Kidney (tissue), 14 donors: Measurements from ENCODE around the gene RAPGEF6. TPM values are rescaled to one million over a fixed set of nuclear protein-coding genes. Genes with fewer than 3 reads are reported as not detected.

Source experiments
- DNase-seq, 5 donors: peaks; one replicate each; pipeline ENCODE4 v3.0.0-alpha.2; 2013 to 2020
- FAIRE-seq: peaks from 2 replicates; lab custom pipeline; 2012; peaks lifted over from hg19 to GRCh38; lab: Jason Lieb, UNC
- H3K27ac ChIP-seq, 2 donors: one replicate each; pipeline ENCODE4 v1.7.0; 2013; ENCODE audit warnings: low read depth in 2 of 2, low read length in 2 of 2, inconsistent platforms in 1 of 2
- H3K27me3 ChIP-seq: one replicate; pipeline ENCODE4 v1.7.1; 2013; ENCODE audit warnings: low read length, inconsistent platforms; ENCODE audit not compliant: control insufficient read depth, insufficient read depth
- H3K36me3 ChIP-seq, 3 donors: one replicate each; pipeline versions ENCODE4 v1.7.0 to v1.7.1; 2013; ENCODE audit warnings: low read length in 3 of 3, control low read depth in 1 of 3, inconsistent platforms in 1 of 3; ENCODE audit not compliant: insufficient read depth in 3 of 3, control insufficient read depth in 2 of 3
- H3K4me1 ChIP-seq, 3 donors: one replicate each; pipeline versions ENCODE4 v1.7.0 to v1.7.1; 2013; ENCODE audit warnings: low read length in 3 of 3, inconsistent platforms in 1 of 3, low read depth in 1 of 3; ENCODE audit not compliant: control insufficient read depth in 2 of 3, insufficient read depth in 2 of 3
- H3K4me3 ChIP-seq, 3 donors: one replicate each; pipeline versions ENCODE4 v1.7.0 to v1.8.1; 2013; ENCODE audit warnings: low read length in 3 of 3, control low read depth in 1 of 3, inconsistent platforms in 1 of 3
- H3K9ac ChIP-seq, 3 donors: one replicate each; pipeline versions ENCODE4 v1.7.0 to v1.7.1; 2013; ENCODE audit warnings: low read length in 3 of 3, control low read depth in 1 of 3, inconsistent platforms in 1 of 3
- H3K9me3 ChIP-seq, 3 donors: one replicate each; pipeline versions ENCODE4 v1.7.0 to v1.7.1; 2013; ENCODE audit warnings: low read length in 3 of 3, control low read depth in 1 of 3, inconsistent platforms in 1 of 3; ENCODE audit not compliant: control insufficient read depth in 2 of 3, insufficient read depth in 1 of 3
- intact Hi-C: fragments of 100-400 bp; cut with DNase I; formaldehyde crosslinking; loops from one replicate; pipeline ENCODE4 v1.11.1; 2022
- polyA plus RNA-seq: library from polyadenylated mRNA; stranded (reverse); fragments of 350-450 nt; fragmentation: Illumina TruSeq; extraction: RNeasy Lipid Tissue Mini Kit (QIAGEN cat#74804); gene quantifications from one replicate; pipeline ENCODE4 v1.2.3, GENCODE V29; 2014; ENCODE audit warnings: low read depth, low replicate concordance; ENCODE audit not compliant: insufficient read depth
- total RNA-seq: library from RNA; stranded (reverse); fragmentation: NEBNext Ultra II Directional; extraction: Animal tissue kit (Norgen Biotek cat#: 25700); gene quantifications from one replicate; pipeline ENCODE4 v1.2.1, GENCODE V29; 2021
- TF ChIP-seq, protein P1 (sequence below): IDR thresholded peaks from 3 replicates; pipeline ENCODE4 v1.5.1; 2012; ENCODE audit warnings: mild to moderate bottlenecking, moderate library complexity, borderline replicate concordance; ENCODE audit not compliant: insufficient read depth; ENCODE audit errors: extremely low read depth
- donor health status: control.
- donor health status: control.
- donor health status: control.
- donor health status: control.
- donor health status: control.
- donor health status: DM: yes; HTN: yes; CAD: no.
- donor health status: Normal renal cell carcinoma (clear cell type).

The RAPGEF6 gene
- total and polyA plus RNA-seq, 2 donors from 2014 or later = 1.8 to 28.6 TPM

DNA sequence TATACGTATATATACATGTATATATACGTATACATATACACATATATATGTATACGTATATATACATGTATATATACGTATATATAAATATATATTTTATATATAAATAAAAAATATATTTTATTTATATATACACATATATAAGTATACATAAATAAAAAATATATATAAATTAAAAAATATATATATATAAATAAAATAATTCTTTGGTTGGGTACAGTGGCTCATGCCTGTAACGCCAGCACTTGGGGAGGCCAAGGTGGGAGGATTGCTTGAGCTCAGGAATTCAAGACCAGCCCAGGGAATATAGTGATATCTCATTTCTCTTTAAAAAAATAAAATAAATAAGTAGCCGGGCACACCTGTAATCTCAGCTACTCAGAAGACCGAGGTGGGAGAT is 216.2 kb downstream of the RAPGEF6 start:
- H3K4me3 ChIP-seq = no peak overlapping the region
- H3K9me3 ChIP-seq = no peaks in the 10 kb centered on the region
- TF ChIP-seq, protein P1, sequence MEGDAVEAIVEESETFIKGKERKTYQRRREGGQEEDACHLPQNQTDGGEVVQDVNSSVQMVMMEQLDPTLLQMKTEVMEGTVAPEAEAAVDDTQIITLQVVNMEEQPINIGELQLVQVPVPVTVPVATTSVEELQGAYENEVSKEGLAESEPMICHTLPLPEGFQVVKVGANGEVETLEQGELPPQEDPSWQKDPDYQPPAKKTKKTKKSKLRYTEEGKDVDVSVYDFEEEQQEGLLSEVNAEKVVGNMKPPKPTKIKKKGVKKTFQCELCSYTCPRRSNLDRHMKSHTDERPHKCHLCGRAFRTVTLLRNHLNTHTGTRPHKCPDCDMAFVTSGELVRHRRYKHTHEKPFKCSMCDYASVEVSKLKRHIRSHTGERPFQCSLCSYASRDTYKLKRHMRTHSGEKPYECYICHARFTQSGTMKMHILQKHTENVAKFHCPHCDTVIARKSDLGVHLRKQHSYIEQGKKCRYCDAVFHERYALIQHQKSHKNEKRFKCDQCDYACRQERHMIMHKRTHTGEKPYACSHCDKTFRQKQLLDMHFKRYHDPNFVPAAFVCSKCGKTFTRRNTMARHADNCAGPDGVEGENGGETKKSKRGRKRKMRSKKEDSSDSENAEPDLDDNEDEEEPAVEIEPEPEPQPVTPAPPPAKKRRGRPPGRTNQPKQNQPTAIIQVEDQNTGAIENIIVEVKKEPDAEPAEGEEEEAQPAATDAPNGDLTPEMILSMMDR = no peak
- H3K27me3 ChIP-seq = no peaks in the 10 kb centered on the region
- H3K9ac ChIP-seq = no peak overlapping the region
- H3K27ac ChIP-seq = no peak overlapping the region
- no peak for DNase-seq
- intact Hi-C loops = no loop called here
- FAIRE-seq = peak; percentile 94
- H3K4me1 ChIP-seq = peaks cover 0 to 5% (median 0%) of the 10 kb centered on the region in 3 donors
- no peaks in the 10 kb centered on the region for H3K36me3 ChIP-seq

DNA sequence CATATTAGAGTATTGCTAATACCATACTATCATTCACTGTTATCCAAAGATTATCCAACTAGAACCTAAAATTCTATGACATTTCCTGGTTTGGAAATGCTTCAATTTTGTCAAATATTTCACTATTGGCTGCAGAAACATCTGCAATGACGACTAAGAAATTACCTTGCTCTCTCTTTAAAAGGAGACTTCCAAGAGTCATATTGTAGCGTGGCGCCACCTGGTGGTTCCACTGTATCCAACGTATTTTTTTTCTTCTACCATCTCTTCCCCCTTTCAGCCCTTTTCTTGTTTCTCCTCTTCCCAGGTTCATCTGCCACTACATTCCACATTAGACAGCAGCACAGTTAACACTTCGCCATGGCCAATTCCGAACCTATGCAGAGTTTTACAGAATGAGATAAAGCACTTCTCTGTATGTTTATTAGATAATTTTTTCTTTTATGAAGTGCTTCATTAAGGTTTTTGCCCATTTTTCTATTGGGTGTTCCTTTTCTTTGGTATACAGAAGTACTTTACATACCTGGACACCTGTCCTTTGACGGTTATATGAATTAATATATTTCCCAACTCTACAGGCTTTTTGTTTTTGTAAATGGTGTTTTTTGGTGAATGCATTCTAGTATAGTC is 217.7 kb downstream of the RAPGEF6 start:
- Histone ChIP-seq H3K36me3 (no peaks in the 10 kb centered on the region), H3K4me1 (peaks cover 0 to 5% (median 0%) of the 10 kb centered on the region in 3 donors), H3K27me3 (no peaks in the 10 kb centered on the region), H3K9ac (no peak overlapping the region), H3K4me3 (no peak overlapping the region), H3K27ac (no peak overlapping the region), H3K9me3 (no peaks in the 10 kb centered on the region)
- FAIRE-seq = peak; percentile 73
- TF ChIP-seq, protein P1 = peak; percentile 79
- peak; percentile 76 to 87 (median 79) for DNase-seq
- intact Hi-C loops = no loop called here

DNA sequence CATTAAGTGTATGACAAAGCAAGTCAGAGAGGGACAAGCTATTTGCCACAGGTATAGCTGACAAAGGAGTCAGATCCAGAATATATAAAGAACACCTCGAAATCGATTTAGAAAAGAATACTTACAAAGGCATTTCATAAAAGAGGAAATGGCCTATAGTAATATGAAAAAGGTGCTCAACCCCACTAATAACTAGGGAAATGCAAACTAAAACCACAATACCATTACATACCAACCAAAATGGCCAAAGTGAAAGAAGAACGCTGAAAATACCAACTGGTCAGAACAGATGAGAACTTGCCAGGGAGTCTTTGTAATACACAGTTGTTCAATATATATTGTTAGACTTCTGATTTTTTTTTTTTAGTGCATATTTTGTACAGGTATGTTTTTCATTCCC is 218.3 kb downstream of the RAPGEF6 start:
- DNase-seq = no peak
- FAIRE-seq = no peak
- intact Hi-C loops = no loop called here
- H3K9me3 ChIP-seq = no peaks in the 10 kb centered on the region
- H3K4me1 ChIP-seq = peaks cover 0 to 5% (median 0%) of the 10 kb centered on the region in 3 donors
- no peak overlapping the region for H3K9ac ChIP-seq
- no peak overlapping the region for H3K4me3 ChIP-seq
- H3K27me3 ChIP-seq = no peaks in the 10 kb centered on the region
- H3K36me3 ChIP-seq = no peaks in the 10 kb centered on the region
- TF ChIP-seq, protein P1 = no peak
- H3K27ac ChIP-seq = no peak overlapping the region
